Measurements from ENCODE around the gene NUAK2.

DNA sequence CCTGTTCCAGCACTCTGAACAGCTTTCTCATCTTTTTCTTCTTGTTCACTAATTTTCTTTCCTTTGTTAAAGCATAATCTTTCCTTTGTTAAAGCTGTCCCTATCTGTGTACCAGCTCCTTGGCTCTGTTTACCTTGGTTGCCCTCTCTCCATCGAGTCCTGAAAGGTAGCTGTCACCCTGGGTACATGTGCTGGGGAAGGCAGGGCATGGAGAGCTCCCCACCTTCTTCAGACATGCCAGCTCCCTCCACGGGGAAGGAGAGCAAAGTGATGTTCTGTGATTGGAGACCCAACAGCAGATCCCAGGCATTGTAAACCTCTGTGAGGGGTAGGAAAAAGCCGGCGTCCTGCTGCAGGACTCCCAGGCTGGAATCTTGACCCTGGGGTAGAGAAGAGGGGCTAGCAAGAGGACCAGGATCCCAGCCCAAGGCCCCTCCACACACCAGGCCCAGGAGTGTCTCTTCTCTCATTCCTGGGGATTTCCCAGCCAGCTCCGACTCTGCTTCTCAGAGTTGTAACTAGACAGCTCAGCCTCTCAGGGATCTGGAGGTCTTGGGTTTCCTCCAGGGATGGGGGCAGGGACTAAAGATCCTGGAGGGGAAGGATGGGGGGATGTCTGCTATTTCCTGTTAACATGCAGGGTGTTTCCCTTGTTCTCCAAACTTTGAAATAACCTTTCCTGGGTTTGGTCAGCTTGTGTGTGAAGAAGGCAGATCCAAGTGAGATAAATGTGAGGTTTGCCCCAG is 59.4 kb downstream of the NUAK2 start:
- TF ChIP-seq, protein P1, sequence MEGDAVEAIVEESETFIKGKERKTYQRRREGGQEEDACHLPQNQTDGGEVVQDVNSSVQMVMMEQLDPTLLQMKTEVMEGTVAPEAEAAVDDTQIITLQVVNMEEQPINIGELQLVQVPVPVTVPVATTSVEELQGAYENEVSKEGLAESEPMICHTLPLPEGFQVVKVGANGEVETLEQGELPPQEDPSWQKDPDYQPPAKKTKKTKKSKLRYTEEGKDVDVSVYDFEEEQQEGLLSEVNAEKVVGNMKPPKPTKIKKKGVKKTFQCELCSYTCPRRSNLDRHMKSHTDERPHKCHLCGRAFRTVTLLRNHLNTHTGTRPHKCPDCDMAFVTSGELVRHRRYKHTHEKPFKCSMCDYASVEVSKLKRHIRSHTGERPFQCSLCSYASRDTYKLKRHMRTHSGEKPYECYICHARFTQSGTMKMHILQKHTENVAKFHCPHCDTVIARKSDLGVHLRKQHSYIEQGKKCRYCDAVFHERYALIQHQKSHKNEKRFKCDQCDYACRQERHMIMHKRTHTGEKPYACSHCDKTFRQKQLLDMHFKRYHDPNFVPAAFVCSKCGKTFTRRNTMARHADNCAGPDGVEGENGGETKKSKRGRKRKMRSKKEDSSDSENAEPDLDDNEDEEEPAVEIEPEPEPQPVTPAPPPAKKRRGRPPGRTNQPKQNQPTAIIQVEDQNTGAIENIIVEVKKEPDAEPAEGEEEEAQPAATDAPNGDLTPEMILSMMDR (conservative IDR thresholded peaks at IDR 0.05; ENCODE audit: low read depth, low read length), result no peak
- no peak for TF ChIP-seq EZH2 (IDR thresholded peaks at IDR 0.05; ENCODE audit: borderline replicate concordance, low read depth, low read length, poor library complexity, severe bottlenecking)

Data from A673 (cell line).